GM18499 (cell line): ENCODE data around the gene L1TD1.
"Not testable (repeated sequence)": the region's sequence is repeated elsewhere in the genome, so short reads cannot be mapped to it uniquely, and the experiment has no call there.

Experiments used
- ATAC-seq: cut with Tn5 transposase; IDR thresholded peaks from one replicate; pipeline ENCODE4 v1.9.1; 2021; ENCODE audit warnings: moderate number of reproducible peaks; ENCODE audit not compliant: insufficient read depth, unreplicated experiment

The L1TD1 gene

GRCh38 chr1:62198069-62198780 lies 3.6 kb downstream of the L1TD1 start:
- no peak for ATAC-seq

DNA sequence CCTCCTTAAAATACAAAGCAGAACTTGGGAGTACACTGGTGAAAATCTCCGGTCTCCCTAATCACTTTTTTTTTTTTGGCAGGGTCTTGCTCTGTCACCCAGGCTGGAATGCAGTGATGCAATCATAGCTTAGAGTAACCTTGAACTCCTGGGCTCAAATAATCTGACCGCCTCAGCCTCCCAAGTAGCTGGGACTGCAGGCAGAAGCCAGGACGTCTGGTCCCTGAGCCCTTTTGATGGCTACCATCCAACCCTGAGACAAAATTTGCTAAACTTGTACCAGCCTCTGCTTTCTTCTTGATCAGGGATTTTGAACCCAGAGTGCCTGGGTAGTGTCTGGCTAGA lies 4.1 kb downstream of the L1TD1 start:
- no peak for ATAC-seq

DNA sequence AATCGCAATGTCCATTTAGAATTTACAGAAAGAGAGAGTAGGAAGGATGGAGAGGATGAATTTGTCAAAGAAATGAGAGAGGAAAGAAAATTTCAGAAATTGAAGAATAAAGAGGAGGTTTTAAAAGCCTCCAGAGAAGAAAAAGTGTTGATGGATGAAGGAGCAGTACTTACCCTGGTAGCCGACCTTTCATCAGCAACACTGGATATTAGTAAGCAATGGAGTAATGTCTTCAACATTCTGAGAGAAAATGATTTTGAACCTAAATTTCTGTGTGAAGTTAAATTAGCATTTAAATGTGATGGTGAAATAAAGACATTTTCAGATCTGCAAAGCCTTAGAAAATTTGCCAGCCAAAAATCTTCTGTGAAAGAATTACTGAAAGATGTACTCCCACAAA lies 12.5 kb downstream of the L1TD1 start:
- no peak for ATAC-seq

- ATAC-seq = no peak
Measured at GRCh38 chr1:62208087-62208486, 13.4 kb downstream of the L1TD1 start.

- no peak for ATAC-seq
Measured at GRCh38 chr1:62208970-62209369, 14.3 kb downstream of the L1TD1 start.

DNA sequence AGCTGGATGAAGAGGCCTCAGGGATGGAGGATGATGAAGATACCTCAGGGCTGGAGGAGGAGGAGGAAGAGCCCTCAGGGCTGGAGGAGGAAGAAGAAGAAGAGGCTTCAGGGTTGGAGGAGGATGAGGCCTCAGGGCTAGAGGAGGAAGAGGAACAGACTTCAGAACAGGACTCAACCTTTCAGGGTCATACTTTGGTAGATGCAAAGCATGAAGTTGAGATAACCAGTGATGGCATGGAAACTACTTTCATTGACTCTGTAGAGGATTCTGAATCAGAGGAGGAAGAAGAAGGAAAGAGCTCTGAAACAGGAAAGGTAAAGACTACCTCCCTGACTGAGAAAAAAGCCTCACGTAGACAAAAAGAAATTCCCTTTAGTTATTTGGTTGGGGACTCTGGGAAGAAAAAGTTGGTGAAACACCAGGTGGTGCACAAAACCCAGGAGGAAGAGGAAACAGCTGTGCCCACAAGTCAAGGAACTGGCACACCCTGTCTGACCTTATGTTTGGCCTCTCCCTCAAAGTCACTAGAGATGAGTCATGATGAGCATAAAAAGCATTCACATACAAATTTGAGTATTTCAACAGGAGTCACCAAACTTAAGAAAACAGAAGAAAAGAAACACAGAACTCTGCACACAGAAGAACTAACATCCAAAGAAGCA lies 15.4 kb downstream of the L1TD1 start:
- no peak for ATAC-seq

GRCh38 chr1:62210960-62211359 lies 16.3 kb downstream of the L1TD1 start:
- ATAC-seq = no peak

DNA sequence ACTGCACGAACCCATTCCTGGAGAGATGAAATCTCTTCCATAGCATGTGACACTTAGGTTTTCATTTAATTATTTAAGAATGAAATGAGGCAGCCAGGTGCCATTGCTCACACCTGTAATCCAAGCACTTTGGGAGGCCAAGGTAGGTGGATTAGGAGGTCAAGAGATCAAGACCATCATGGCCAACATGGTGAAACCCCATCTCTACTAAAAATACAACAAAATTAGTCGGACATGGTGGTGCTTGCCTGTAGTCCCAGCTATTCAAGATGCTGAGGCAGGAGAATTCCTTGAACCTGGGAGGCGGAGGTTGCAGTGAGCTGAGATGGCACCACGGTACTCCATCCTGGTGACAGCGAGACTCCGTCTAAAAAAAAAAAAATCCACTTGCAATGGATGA lies 17.8 kb downstream of the L1TD1 start:
- no peak for ATAC-seq

DNA sequence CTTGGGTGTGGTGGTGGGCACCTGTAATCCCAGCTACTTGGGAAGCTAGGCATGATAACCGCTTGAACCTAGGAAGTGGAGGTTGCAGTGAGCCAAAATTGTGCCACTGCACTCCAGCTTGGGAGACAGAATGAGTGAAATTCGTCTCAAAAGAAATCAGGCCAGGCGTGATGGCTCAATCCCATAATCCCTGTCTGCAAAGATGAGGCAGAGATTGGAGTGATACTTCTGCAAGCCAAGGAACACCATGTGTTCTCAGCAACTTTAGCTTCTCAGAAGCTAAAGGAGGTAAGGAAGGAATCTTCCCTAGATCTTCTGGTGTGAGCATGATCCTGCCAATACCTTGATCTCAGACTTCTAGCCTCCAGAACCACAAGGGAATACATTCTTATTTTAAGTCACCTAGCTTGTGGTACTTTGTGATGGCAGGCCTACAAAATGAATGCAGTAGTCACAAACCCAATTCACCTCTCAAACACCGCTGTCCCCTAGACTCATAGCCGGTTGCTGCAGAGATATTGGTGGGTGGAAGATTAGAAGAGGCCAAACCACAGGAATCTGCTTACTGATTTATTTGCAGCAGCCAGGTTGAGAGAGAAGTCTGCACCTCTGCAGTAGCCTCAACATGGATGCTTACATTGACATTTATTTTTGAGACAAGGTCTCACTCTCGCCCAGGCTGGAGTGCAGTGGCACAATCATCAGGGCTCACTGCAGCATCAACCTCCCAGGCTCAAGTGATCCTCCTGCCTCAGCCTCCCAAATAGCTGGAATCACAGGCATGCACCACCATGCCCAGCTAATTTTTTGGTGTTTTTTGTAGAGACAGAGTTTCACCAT lies 18.6 kb downstream of the L1TD1 start:
- ATAC-seq = no peak

DNA sequence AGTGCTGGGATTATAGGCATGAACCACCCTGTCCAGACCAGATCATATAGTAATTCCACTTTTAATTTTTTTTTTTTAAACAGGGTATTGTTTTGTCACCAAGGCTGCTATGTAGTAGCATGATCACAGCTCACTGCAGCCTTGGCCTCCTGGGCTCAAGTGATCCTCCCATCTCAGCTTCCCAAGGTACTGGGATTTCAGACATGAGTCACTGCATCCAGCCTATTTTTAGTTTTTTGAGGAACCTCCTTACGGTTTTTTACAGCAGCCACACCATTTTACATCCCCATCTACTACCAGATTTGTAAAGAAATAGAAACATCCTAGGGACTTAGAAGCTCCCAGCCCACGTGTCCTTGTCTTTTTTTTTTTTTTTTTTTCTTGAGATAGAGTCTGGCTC lies 24.0 kb downstream of the L1TD1 start:
- no peak for ATAC-seq

GRCh38 chr1:62220456-62220855 lies 25.8 kb downstream of the L1TD1 start:
- not testable (repeated sequence) for ATAC-seq

DNA sequence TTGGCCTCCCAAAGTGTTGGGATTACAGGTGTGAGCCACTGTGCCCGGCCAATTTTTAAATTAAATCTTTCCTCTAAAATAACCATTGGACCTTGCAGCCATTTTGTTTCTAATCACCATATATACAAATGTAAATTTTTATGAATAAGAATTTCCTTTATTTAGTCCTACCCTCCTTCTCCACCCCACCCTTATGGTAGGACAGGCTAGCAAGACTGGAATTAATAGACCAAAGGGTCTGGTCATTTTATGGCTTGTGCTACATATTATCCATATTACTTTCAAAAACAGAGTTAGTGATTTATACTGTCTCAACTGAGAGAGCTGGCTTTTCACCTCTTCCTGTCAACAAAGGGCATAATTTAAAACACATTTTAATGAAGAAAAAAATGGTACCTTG lies 26.5 kb downstream of the L1TD1 start:
- no peak for ATAC-seq

DNA sequence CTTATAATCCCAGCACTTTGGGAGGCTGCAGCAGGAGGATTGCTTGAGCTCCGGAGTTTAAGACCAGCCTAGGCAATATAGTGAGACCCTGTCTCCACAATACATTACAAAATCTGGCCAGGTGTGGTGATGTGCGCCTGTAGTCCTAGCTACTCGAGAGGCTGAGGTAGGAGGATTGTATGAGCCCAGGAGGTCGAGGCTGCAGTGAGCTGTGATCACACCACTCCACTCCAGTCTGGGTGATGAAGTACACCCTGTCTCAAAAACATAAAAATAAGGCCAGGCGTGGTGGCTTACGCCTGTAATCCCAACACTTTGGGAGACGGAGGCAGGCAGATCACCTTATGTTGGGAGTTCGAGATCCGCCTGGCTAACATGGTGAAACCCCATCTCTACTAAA lies 27.7 kb downstream of the L1TD1 start:
- ATAC-seq = no peak

DNA sequence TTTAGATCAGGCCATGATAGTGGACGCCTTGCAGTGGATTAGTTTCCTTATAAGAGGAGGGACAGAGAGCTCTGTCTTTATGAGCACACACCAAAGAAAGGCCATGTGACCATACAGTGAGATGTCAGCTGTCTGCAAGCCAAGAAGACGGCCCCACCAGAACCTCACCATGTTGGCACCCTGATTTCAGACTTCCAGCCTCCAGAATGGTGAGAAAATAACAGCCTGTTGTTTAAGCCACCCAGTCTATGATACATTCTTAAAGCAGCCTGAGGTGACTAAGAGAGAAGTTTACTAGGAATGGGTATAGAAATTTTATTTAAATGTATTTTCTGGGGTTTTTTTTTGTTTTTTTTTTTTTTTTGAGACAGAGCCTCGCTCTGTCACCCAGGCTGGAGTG lies 29.5 kb downstream of the L1TD1 start:
- no peak for ATAC-seq

DNA sequence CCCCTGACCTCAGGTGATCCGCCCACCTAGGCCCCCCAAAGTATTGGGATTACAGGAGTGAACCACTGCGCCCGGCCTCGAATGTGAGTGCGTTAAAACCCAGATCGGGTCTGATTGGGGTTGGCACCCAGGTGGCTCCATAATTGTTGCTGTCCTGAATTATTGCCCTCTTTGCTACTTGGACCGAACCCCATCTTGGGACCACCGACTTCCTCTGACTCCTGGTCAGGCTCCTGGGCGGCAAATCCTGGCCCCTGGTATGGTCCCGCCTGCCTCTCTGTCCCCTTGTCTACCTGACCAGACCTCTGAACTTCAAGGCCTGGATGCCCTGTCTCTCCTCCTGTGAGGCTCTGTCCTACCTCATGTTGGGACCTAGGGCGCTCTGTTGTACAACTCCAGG lies 32.8 kb downstream of the L1TD1 start:
- ATAC-seq = no peak

GRCh38 chr1:62228136-62228882 lies 33.7 kb downstream of the L1TD1 start:
- no peak for ATAC-seq

- no peak for ATAC-seq
Measured at GRCh38 chr1:62228883-62229187, 34.2 kb downstream of the L1TD1 start.

DNA sequence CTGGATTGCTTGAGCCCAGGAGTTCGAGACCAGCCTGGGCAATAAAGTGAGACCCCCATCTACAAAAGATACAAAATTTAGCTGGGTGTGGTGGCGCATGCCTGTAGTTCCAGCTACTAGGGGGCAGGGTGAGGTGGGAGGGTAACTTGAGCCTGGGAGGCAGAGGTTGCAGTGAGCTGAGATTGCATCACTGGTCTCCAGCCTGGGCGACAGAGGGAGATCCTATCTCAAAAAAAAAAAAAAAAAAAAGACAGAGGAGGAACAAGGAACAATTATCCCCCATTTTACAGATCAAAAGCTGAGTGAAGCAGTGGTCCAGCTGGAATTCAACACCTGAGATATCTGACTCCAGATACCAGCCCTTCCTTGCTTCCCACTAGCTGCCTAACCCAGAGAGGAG lies 34.8 kb downstream of the L1TD1 start:
- ATAC-seq = no peak

DNA sequence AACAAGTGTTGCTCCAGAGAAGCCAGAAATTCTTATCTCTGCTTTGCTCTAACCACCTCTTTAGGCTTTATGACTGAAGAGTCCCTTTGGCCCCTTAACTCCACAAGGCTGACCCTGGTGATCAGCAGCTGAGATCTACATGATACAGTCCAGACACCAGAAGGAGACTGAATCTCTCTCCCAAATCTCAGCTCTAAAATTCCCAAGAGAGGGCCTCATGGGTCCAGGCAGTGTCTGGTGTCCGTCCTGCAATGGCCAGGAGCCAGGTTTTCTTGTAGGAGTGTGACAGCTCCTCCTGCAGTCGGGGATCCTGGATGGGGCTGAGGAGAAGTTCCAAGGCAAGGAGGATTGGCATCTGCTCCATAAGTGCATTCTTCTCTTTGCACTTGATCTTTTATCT lies 35.3 kb downstream of the L1TD1 start:
- ATAC-seq = no peak

DNA sequence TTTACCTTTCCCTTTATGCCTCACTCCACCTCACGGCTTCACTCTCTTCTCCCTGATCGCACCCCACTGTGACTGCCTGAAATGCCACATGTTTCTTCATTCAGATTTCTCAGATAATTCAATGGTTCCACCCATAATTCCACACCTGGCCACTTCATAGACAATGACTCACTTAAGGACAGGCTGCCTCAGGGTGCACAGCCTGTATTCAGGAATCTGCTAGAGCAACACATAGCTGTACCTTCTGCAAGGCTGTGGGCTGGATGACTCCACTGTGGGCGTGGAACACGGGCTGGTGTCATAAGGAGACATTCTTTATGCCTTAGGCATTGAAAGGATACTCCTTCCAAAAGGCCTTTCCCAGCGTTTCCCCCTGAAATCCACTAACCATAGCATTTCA lies 36.1 kb downstream of the L1TD1 start:
- no peak for ATAC-seq

- no peak for ATAC-seq
Measured at GRCh38 chr1:62232871-62233278, 38.2 kb downstream of the L1TD1 start.
